Measurements from ENCODE around the gene ACOT8. TPM values are rescaled to one million over a fixed set of nuclear protein-coding genes. Genes with fewer than 3 reads are reported as not detected.

ACOT8 gene
- total RNA-seq, 4 donors from 2014 or later, result 84.6 to 108 (median 99.7) TPM

- WGBS, 2 donors (ENCODE audit: low coverage in 1 of 2), result 84 to 88% methylated on average over 4 to 7 of the region's 7 CpGs
- Histone ChIP-seq H3K27ac (peak overlapping the region in 2 of 4 donors; percentile 5 to 53), H3K27me3 (no peaks in the 10 kb centered on the region), H3K4me3 (no peak overlapping the region), H3K36me3 (no peaks in the 10 kb centered on the region), H3K9me3 (no peaks in the 10 kb centered on the region), H3K4me1 (peaks cover 0 to 67% (median 21%) of the 10 kb centered on the region in 4 donors)
- intact Hi-C loops (cut with DNase I; ENCODE audit: low total_unique reads), result no loop called here
- TF ChIP-seq EP300 (IDR thresholded peaks at IDR 0.05; ENCODE audit: low read depth) (no peak), CTCF (IDR thresholded peaks at IDR 0.05) (no peak), POLR2A (IDR thresholded peaks at IDR 0.05) (no peak), POLR2AphosphoS5 (IDR thresholded peaks at IDR 0.05) (no peak)
- no peak for DNase-seq
- in situ Hi-C loops (cut with MboI; ENCODE audit: low pct_ligation_motif_present in 1 of 4, low pct_unique_long_range_greater_than_20kb in 1 of 4, low sequenced_read_pairs in 3 of 4), result no loop called here
Observed at GRCh38 chr20:45863543-45864470, 6.6 kb upstream of the ACOT8 start.

DNA sequence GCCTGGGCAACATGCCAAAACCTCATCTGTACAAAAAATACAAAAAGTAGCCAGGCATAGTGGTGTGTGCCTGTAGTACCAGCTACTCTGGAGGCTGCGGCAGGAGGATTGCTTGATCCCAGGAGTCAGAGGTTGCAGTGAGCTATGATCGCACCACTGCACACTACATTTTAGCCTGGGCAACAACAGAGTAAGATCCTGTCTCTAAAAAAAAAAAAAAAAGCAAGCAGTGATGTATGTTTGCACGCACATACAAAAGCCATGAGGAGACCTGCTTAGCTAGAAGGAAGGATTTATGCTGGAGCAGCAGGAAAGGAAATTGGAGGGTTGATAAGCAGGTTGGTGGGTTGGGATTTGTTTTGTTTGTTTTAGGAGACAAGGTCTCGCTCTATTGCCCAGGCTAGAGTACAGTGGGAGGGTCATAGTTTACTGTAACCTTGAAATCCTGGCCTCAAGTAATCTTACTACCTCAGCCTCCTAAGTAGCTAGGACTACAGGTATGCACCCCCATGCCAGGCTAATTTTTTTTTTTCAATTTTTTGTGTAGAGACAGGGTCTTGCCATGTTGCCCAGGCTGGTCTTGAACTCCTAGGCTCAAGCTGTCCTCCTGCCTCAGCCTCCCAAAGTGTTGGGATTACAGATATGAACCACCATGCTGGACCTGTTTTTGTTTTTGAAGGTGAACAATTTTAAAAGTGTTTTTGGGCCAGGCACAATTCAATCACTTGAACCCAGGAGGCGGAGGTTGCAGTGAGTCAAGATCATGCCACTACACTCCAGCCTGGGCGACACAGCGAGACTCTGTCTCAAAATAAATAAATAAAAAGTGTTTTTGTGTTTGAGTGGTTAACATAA is 4.3 kb upstream of the ACOT8 start:
- no peak for DNase-seq
- TF ChIP-seq CTCF (IDR thresholded peaks at IDR 0.05) (no peak), EP300 (IDR thresholded peaks at IDR 0.05; ENCODE audit: low read depth) (no peak), POLR2AphosphoS5 (IDR thresholded peaks at IDR 0.05) (no peak), POLR2A (IDR thresholded peaks at IDR 0.05) (no peak)
- in situ Hi-C loops (cut with MboI; ENCODE audit: low pct_ligation_motif_present in 1 of 4, low pct_unique_long_range_greater_than_20kb in 1 of 4, low sequenced_read_pairs in 3 of 4), result no loop called here
- Histone ChIP-seq H3K9me3 (no peaks in the 10 kb centered on the region), H3K4me3 (no peak overlapping the region), H3K27ac (peak overlapping the region; percentile 52 to 63 (median 58)), H3K27me3 (no peaks in the 10 kb centered on the region), H3K36me3 (no peaks in the 10 kb centered on the region), H3K4me1 (peaks cover 0 to 64% (median 30%) of the 10 kb centered on the region in 4 donors)
- intact Hi-C loops (cut with DNase I; ENCODE audit: low total_unique reads), result no loop called here
- 69 to 83% methylated on average over 6 to 7 of the region's 7 CpGs for WGBS, 2 donors (ENCODE audit: low coverage in 1 of 2)

DNA sequence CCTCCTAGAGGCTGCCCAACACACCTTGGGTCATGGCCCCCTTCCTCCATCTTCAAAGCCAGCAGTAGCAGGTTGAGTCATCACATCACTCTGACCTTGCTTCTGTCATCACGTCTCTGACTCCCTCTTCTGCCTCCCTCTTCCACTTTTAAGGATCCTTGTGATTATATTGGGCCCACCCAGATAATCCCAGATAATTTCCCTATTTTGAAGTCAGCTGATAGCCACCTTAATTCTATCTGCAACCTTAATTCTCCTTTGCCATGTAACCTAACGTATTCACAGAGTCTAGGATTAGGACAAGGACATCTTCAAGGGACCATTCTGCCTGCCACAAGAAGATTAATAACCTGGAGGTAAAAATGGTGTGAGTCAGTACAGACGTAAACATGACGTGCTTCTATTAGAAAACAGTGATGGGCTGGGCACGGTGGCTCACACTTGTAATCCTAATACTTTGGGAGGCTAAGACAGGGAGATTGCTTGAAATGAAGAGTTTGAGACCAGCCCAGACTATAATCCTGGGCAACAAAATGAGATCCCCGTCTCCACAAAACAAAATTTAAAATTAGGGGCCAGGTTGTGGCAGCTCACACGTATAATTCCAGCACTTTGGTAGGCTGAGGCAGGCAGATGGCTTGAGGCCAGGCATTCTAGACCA is 3.5 kb upstream of the ACOT8 start:
- no peaks in the 10 kb centered on the region for H3K9me3 ChIP-seq
- WGBS, 2 donors (ENCODE audit: low coverage in 1 of 2), result 66 to 68% methylated on average over 6 to 7 of the region's 7 CpGs
- TF ChIP-seq POLR2AphosphoS5 (IDR thresholded peaks at IDR 0.05) (no peak), CTCF (IDR thresholded peaks at IDR 0.05) (no peak), POLR2A (IDR thresholded peaks at IDR 0.05) (no peak), EP300 (IDR thresholded peaks at IDR 0.05; ENCODE audit: low read depth) (no peak)
- no peaks in the 10 kb centered on the region for H3K27me3 ChIP-seq
- H3K36me3 ChIP-seq, result no peaks in the 10 kb centered on the region
- H3K4me1 ChIP-seq, result peaks cover 7 to 65% (median 34%) of the 10 kb centered on the region in 4 donors
- in situ Hi-C loops (cut with MboI; ENCODE audit: low pct_ligation_motif_present in 1 of 4, low pct_unique_long_range_greater_than_20kb in 1 of 4, low sequenced_read_pairs in 3 of 4) (no loop called here), intact Hi-C loops (cut with DNase I; ENCODE audit: low total_unique reads) (no loop called here)
- peak overlapping the region; percentile 52 to 63 (median 58) for H3K27ac ChIP-seq
- no peak overlapping the region for H3K4me3 ChIP-seq
- DNase-seq, result no peak
